Heart left ventricle (tissue), 13 donors: ENCODE data around the gene DENND5A.

Experiments used
- POLR2A ChIP-seq, 2 donors: fragments of 450-650 bp; IDR thresholded peaks; one replicate each; pipeline ENCODE4 v1.6.1; 2017; ENCODE audit warnings: antibody characterized with exemption in 2 of 2, mild to moderate bottlenecking in 2 of 2, moderate library complexity in 2 of 2
- TF ChIP-seq, protein P1 (sequence below), 12 donors: fragments of 200-600 bp; sonication (generic) in 4 of 12; IDR thresholded peaks; one replicate each; pipeline versions ENCODE4 v1.5.0 to v1.8.0; 2018 to 2022; ENCODE audit warnings: antibody characterized with exemption in 12 of 12, mild to moderate bottlenecking in 5 of 12
- donor health status: ischemic (EF 13 %, LVEDD 7.1; RV severe dilation, severe dysfunction).
- donor health status: DM: no; HTN: yes; CAD: no.
- donor health status: DM: no; HTN: no; CAD: no.
- donor health status: ischemic (EF 25% LVEDD 6.9; RV normal size, moderate dysfunction).
- donor health status: ischemic (EF 25% LVEDD 5.7; RV mildly dilated, moderate dysfunction).
- donor health status: ischemic (EF 35%, LVEDD 5.7; RV mildly dilated, moderate dysfunction).
- donor health status: nonischemic (EF 11% LVEDD 7.7; RV severe dilation, severe dysfunction).
- donor health status: DM: yes; HTN: yes; CAD: no.
- donor health status: PGD.
- donor health status: ischemic (EF 29% LVEDD 5.4; RV normal size, mild dysfunction).
- donor health status: nonischemic (EF 23%, LVEDD 6.1; RV moderate dilation, normal function).

DNA sequence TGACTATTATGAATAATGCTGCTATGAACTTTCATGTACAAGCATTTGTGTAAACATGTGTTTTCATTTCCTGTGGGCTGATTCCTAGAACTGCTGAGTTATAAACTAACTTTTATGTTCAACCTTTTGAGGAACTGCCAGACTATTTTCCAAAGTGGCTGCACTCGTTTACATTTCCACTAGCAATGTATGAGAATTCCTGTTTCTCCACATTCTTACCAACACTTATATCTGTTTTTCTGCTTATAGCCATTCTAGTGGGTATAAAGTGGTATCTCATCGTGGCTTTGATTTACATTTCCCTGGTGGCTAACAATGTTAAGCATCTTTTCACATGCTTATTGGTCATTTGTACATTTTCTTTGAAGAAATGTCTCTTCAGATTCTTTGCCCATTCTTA, 138.5 kb downstream of the DENND5A start:
- no peak for TF ChIP-seq POLR2A (IDR thresholded peaks at IDR 0.05)
- TF ChIP-seq, protein P1, sequence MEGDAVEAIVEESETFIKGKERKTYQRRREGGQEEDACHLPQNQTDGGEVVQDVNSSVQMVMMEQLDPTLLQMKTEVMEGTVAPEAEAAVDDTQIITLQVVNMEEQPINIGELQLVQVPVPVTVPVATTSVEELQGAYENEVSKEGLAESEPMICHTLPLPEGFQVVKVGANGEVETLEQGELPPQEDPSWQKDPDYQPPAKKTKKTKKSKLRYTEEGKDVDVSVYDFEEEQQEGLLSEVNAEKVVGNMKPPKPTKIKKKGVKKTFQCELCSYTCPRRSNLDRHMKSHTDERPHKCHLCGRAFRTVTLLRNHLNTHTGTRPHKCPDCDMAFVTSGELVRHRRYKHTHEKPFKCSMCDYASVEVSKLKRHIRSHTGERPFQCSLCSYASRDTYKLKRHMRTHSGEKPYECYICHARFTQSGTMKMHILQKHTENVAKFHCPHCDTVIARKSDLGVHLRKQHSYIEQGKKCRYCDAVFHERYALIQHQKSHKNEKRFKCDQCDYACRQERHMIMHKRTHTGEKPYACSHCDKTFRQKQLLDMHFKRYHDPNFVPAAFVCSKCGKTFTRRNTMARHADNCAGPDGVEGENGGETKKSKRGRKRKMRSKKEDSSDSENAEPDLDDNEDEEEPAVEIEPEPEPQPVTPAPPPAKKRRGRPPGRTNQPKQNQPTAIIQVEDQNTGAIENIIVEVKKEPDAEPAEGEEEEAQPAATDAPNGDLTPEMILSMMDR (IDR thresholded peaks at IDR 0.05): no peak
